H1 (cell line): ENCODE measurements around the gene ELL. TPM values are rescaled to one million over a fixed set of nuclear protein-coding genes. Genes with fewer than 3 reads are reported as not detected.

Experiments used
- CTCF ChIA-PET: fragments of 300-600 bp; sonication (Branson Sonifier 250); formaldehyde crosslinking; loops from one replicate; lab custom pipeline; 2021; ENCODE audit not compliant: partially characterized antibody; lab: Charles Lee
- POLR2A ChIA-PET: fragments of 300-600 bp; sonication (Branson Sonifier 250); formaldehyde crosslinking; loops from one replicate; lab custom pipeline; 2021; ENCODE audit warnings: inconsistent platforms; ENCODE audit not compliant: partially characterized antibody; lab: Charles Lee
- DNase-seq, 2 experiments: peaks; one replicate each; pipeline versions ENCODE4 v3.0.0 to v3.0.0-alpha.2; 2010 to 2022; ENCODE audit warnings: low spot score in 2 of 2, low read depth in 1 of 2, mixed read lengths in 1 of 2
- FAIRE-seq: peaks from 2 replicates; lab custom pipeline; 2011; peaks lifted over from hg19 to GRCh38; lab: Jason Lieb, UNC
- H2AFZ ChIP-seq: 2 replicates; pipeline ENCODE4 v1.8.1; 2012; ENCODE audit warnings: low read length, inconsistent platforms
- H2AK5ac ChIP-seq: 2 replicates; pipeline ENCODE4 v1.6.1; 2013; ENCODE audit warnings: low read depth, low read length
- H2BK120ac ChIP-seq: replicated peaks from 2 replicates; pipeline ENCODE3; 2013; ENCODE audit warnings: low read depth, low read length, inconsistent platforms
- H2BK12ac ChIP-seq: 2 replicates; pipeline ENCODE4 v1.6.1; 2013; ENCODE audit warnings: low read depth, low read length
- H2BK15ac ChIP-seq: 2 replicates; pipeline ENCODE4 v1.6.1; 2013; ENCODE audit warnings: low read length
- H2BK20ac ChIP-seq: 2 replicates; pipeline ENCODE4 v1.6.1; 2013; ENCODE audit warnings: low read length
- H2BK5ac ChIP-seq: 2 replicates; pipeline ENCODE4 v1.6.1; 2013; ENCODE audit warnings: low read depth, low read length
- H3K14ac ChIP-seq: 2 replicates; pipeline ENCODE4 v1.6.1; 2013; ENCODE audit warnings: inconsistent platforms; ENCODE audit not compliant: insufficient read length
- H3K18ac ChIP-seq: 2 replicates; pipeline ENCODE4 v1.6.1; 2013; ENCODE audit warnings: low read length; ENCODE audit errors: extremely low read depth
- H3K23ac ChIP-seq: 2 replicates; pipeline ENCODE4 v1.6.1; 2013; ENCODE audit warnings: inconsistent platforms; ENCODE audit not compliant: insufficient read length
- H3K23me2 ChIP-seq: 2 replicates; pipeline ENCODE4 v1.6.1; 2013; ENCODE audit warnings: low read depth, low read length
- H3K27ac ChIP-seq: 2 replicates; pipeline ENCODE4 v1.6.1; 2011; ENCODE audit warnings: low read depth, low read length, inconsistent platforms
- H3K27me3 ChIP-seq, 4 experiments: replicated peaks in 1 of 4; 1 replicate in 1 of 4; 2 replicates in 3 of 4; pipeline versions ENCODE4 v1.6.1 to v1.8.1; 2011 to 2013; ENCODE audit warnings: low read length in 3 of 4, mild to moderate bottlenecking in 3 of 4, inconsistent platforms in 2 of 4, mixed read lengths in 2 of 4, moderate library complexity in 1 of 4; ENCODE audit not compliant: control insufficient read depth in 3 of 4, insufficient read depth in 3 of 4; ENCODE audit errors: extremely low read depth in 1 of 4
- H3K36me3 ChIP-seq, 4 experiments: 2 replicates each; pipeline versions ENCODE4 v1.6.1 to v1.8.1; 2011 to 2013; ENCODE audit warnings: mild to moderate bottlenecking in 4 of 4, low read length in 3 of 4, moderate library complexity in 2 of 4, control low read depth in 1 of 4, inconsistent platforms in 1 of 4; ENCODE audit not compliant: insufficient read depth in 4 of 4, control insufficient read depth in 2 of 4
- H3K4ac ChIP-seq: replicated peaks from 2 replicates; pipeline ENCODE3; 2013; ENCODE audit warnings: low read length, low read depth, mixed read lengths, inconsistent platforms; ENCODE audit not compliant: insufficient read length
- H3K4me1 ChIP-seq, 4 experiments: replicated peaks in 1 of 4; 1 replicate in 1 of 4; 2 replicates in 3 of 4; pipeline versions ENCODE4 v1.6.1 to v1.8.1; 2011 to 2013; ENCODE audit warnings: low read length in 3 of 4, inconsistent platforms in 2 of 4, mixed read lengths in 1 of 4; ENCODE audit not compliant: insufficient read depth in 4 of 4, control insufficient read depth in 3 of 4
- H3K4me2 ChIP-seq, 2 experiments: 2 replicates each; pipeline versions ENCODE4 v1.6.1 to v1.8.1; 2011 to 2013; ENCODE audit warnings: low read depth in 2 of 2, low read length in 2 of 2, control low read depth in 1 of 2, inconsistent platforms in 1 of 2, mild to moderate bottlenecking in 1 of 2; ENCODE audit not compliant: insufficient read depth in 1 of 2
- H3K4me3 ChIP-seq, 4 experiments: fragments of 200-600, 300-600 bp in 1 of 4; sonication (generic), shearing (Covaris generic), sonication (Bioruptor Twin) in 1 of 4; 2 replicates each; pipeline versions ENCODE4 v1.5.1 to v1.8.1; 2011 to 2016; ENCODE audit warnings: low read length in 4 of 4, low read depth in 3 of 4, control low read depth in 2 of 4, inconsistent platforms in 2 of 4, mild to moderate bottlenecking in 2 of 4, mixed read lengths in 1 of 4, moderate library complexity in 1 of 4; ENCODE audit not compliant: insufficient read depth in 2 of 4; ENCODE audit errors: extremely low read depth in 1 of 4
- H3K56ac ChIP-seq: replicated peaks from 2 replicates; pipeline ENCODE3; 2013; ENCODE audit warnings: low read depth, mild to moderate bottlenecking, mixed read lengths, low read length, inconsistent platforms; ENCODE audit not compliant: insufficient read length
- H3K79me1 ChIP-seq: 2 replicates; pipeline ENCODE4 v1.6.1; 2013; ENCODE audit warnings: low read depth, low read length, control low read depth
- H3K79me2 ChIP-seq, 2 experiments: 2 replicates each; pipeline versions ENCODE4 v1.6.1 to v1.8.1; 2012 to 2013; ENCODE audit warnings: low read length in 2 of 2, mild to moderate bottlenecking in 2 of 2, inconsistent platforms in 1 of 2; ENCODE audit not compliant: insufficient read depth in 2 of 2, control insufficient read depth in 1 of 2
- H3K9ac ChIP-seq, 4 experiments: replicated peaks in 1 of 4; 1 replicate in 1 of 4; 2 replicates in 3 of 4; pipeline versions ENCODE4 v1.6.1 to v1.8.1; 2011 to 2013; ENCODE audit warnings: low read depth in 3 of 4, low read length in 3 of 4, control low read depth in 2 of 4, mild to moderate bottlenecking in 2 of 4, moderate library complexity in 2 of 4, inconsistent platforms in 1 of 4; ENCODE audit errors: extremely low read depth in 1 of 4
- H3K9me3 ChIP-seq, 2 experiments: 2 replicates each; pipeline versions ENCODE4 v1.6.1 to v1.8.1; 2012 to 2013; ENCODE audit warnings: mild to moderate bottlenecking in 2 of 2, moderate library complexity in 2 of 2, control low read depth in 1 of 2, inconsistent platforms in 1 of 2, low read depth in 1 of 2, low read length in 1 of 2, mixed read lengths in 1 of 2; ENCODE audit not compliant: insufficient read depth in 2 of 2
- H4K20me1 ChIP-seq, 2 experiments: replicated peaks in 1 of 2; 2 replicates each; pipeline versions ENCODE3 to v1.8.1; 2011 to 2013; ENCODE audit warnings: inconsistent platforms in 2 of 2, low read length in 2 of 2, mild to moderate bottlenecking in 1 of 2; ENCODE audit not compliant: insufficient read depth in 2 of 2, control insufficient read depth in 1 of 2
- H4K5ac ChIP-seq: 2 replicates; pipeline ENCODE4 v1.6.1; 2013; ENCODE audit warnings: low read length, low read depth, mixed read lengths, inconsistent platforms; ENCODE audit not compliant: insufficient read length
- H4K8ac ChIP-seq: 2 replicates; pipeline ENCODE4 v1.8.0; 2013; ENCODE audit warnings: mild to moderate bottlenecking, moderate library complexity, low read length, inconsistent platforms; ENCODE audit not compliant: insufficient read depth; ENCODE audit errors: extremely low read depth
- H4K91ac ChIP-seq: replicated peaks from 2 replicates; pipeline ENCODE3; 2013; ENCODE audit warnings: low read length, mixed read lengths, inconsistent platforms; ENCODE audit not compliant: insufficient read length
- SRF ChIP-seq: IDR thresholded peaks from 2 replicates; pipeline ENCODE4 v1.6.1; 2011; ENCODE audit warnings: mild to moderate bottlenecking, low read depth, low read length, moderate library complexity
- TCF12 ChIP-seq: IDR thresholded peaks from 2 replicates; pipeline ENCODE4 v1.6.1; 2011; ENCODE audit warnings: low read depth, mild to moderate bottlenecking, low read length
- WGBS, 2 experiments: shearing (Covaris generic) in 1 of 2; methylation state at CpG; one replicate each; pipeline versions ENCODE4 v1.1.6 to v1.1.7; 2013 to 2015; ENCODE audit warnings: low lambda C conversion rate in 2 of 2, mixed read lengths in 2 of 2, inconsistent platforms in 1 of 2, low coverage in 1 of 2, missing lambda C conversion rate in 1 of 2; ENCODE audit not compliant: insufficient replicate concordance in 2 of 2, insufficient coverage in 1 of 2, insufficient read length in 1 of 2; ENCODE audit errors: extremely low coverage in 1 of 2, missing lambda C conversion rate in 1 of 2; 5-methylcytosine and 5-hydroxymethylcytosine counted together
- polyA plus RNA-seq, 7 experiments: library from polyadenylated mRNA; depleted of rRNA in 3 of 7; stranded (reverse) in 5 of 7; unstranded in 2 of 7; fragments of >200 nt in 5 of 7; fragments of 200-250 nt in 2 of 7; gene quantifications; 1 replicate in 5 of 7; 2 replicates in 1 of 7; 4 replicates in 1 of 7; pipeline versions ENCODE4 v1.2.1 to v1.2.3, GENCODE V29; 2011 to 2013; ENCODE audit warnings: missing spikeins in 2 of 7, mixed read lengths in 2 of 7
- total RNA-seq: library from RNA; stranded (reverse); fragmentation: NEBNext Ultra II Directional; extraction: Animal tissue kit (Norgen Biotek cat#: 25700); gene quantifications from 2 replicates; pipeline ENCODE4 v1.2.1, GENCODE V29; 2021

ELL gene
- total and polyA plus RNA-seq, 2 of the 8 experiments (the other 6 are each of a cell fraction or from before 2014, with no cell fraction given) = 5.2 to 10.5 TPM

DNA sequence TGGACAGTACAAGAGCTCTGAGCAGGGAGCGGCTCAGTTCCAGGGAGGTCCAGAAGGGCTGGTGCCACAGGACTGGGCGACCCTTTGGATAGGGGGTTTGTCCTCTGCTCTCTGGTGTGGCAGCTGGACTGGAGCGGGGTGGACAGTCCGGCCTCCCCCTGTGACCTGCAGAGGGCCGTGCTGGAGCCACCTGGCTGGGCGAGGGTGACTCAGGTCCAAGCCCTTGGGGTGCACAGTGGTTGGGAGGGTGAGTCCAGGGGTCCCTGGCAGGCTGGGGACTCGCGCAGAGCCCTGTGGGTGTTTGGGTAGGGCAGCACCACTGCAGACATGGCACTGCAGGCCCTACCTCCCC lies 95.5 kb downstream of the ELL start:
- peaks cover 6% of the 10 kb centered on the region; the same call in 1 of the 2 replicates for H3K23me2 ChIP-seq
- H2BK20ac ChIP-seq = no peak overlapping the region
- H2BK15ac ChIP-seq = no peak overlapping the region
- H3K27ac ChIP-seq = no peak overlapping the region
- H4K8ac ChIP-seq = no peak overlapping the region
- no peak overlapping the region for H3K56ac ChIP-seq
- WGBS, 2 experiments = 91% methylated on average over 8 of the region's 8 CpGs; no CpG with 5 or more reads in 1 of the 2 experiments
- no peak overlapping the region for H4K91ac ChIP-seq
- ChIA-PET CTCF (interaction anchor here (1.3 kb wide), 1 partner anchor 45 kb away, joined by 3 read pairs; no protein-coding TSS in a partner anchor), POLR2A (interaction anchor here (0.8 to 3.8 kb wide), 5 partner anchors 8 to 134 kb away, joined by 4 to 27 read pairs (median 5); partner anchors contain the start of gene ISYNA1)
- H2AK5ac ChIP-seq = no peak overlapping the region
- no peak overlapping the region for H3K18ac ChIP-seq
- no peak for DNase-seq
- no peak overlapping the region for H4K5ac ChIP-seq
- no peak overlapping the region for H3K23ac ChIP-seq
- H2AFZ ChIP-seq = no peak overlapping the region
- no peak overlapping the region for H2BK5ac ChIP-seq
- H3K27me3 ChIP-seq = no peaks in the 10 kb centered on the region; a peak in 2 of 7 replicates
- no peak overlapping the region for H2BK120ac ChIP-seq
- no peaks in the 10 kb centered on the region for H3K36me3 ChIP-seq
- H3K4ac ChIP-seq = no peak overlapping the region
- no peaks in the 10 kb centered on the region for H3K9me3 ChIP-seq
- H3K4me1 ChIP-seq = peaks cover 0 to 36% (median 26%) of the 10 kb centered on the region in 4 experiments; a peak in 6 of 7 replicates
- no peak overlapping the region for H3K9ac ChIP-seq
- H3K79me1 ChIP-seq = peaks cover 3% of the 10 kb centered on the region; the same call in 1 of the 2 replicates
- H2BK12ac ChIP-seq = no peak overlapping the region
- no peak overlapping the region for H3K14ac ChIP-seq
- H3K4me2 ChIP-seq = no peak overlapping the region
- no peak for FAIRE-seq
- no peak overlapping the region for H3K4me3 ChIP-seq
- H3K79me2 ChIP-seq = peaks cover 0 to 4% of the 10 kb centered on the region in 2 experiments; a peak in 1 of 4 replicates
- peaks cover 4 to 15% of the 10 kb centered on the region in 2 experiments for H4K20me1 ChIP-seq
- TF ChIP-seq SRF (no peak), TCF12 (no peak)
